ENCODE results near the gene GRK6. TPM values are rescaled to one million over a fixed set of nuclear protein-coding genes. Genes with fewer than 3 reads are reported as not detected.
A peak's percentile ranks its signal among the peaks of the same experiment; 100 is the strongest.

GRK6 gene
- total RNA-seq, 1 experiment from 2014 or later: 82.3 TPM

- CTCF ChIA-PET: interaction anchor here (0.9 to 2.3 kb wide), 3 partner anchors 24 to 57 kb away, joined by 3 to 18 read pairs (median 3); no protein-coding TSS in a partner anchor
- Histone ChIP-seq H3K27me3 (ENCODE audit: insufficient read depth, low read depth) (no peaks in the 10 kb centered on the region), H3K4me2 (peak overlapping the region; percentile 97), H3F3A (ENCODE audit: insufficient read depth, low read depth) (peaks cover 10% of the 10 kb centered on the region; the same call in 1 of the 2 replicates), H2AFZ (no peak overlapping the region), H3K9me2 (ENCODE audit: insufficient read depth) (no peaks in the 10 kb centered on the region), H3K27ac (no peak overlapping the region), H3K36me3 (ENCODE audit: low read depth) (no peaks in the 10 kb centered on the region), H3K79me2 (ENCODE audit: low read depth) (peaks cover 35% of the 10 kb centered on the region), H3K4me3 (peak overlapping the region; percentile 80), H3K9me3 (ENCODE audit: insufficient read depth, low read depth) (no peaks in the 10 kb centered on the region), H4K20me1 (ENCODE audit: insufficient read depth) (peaks cover 29% of the 10 kb centered on the region), H3K4me1 (replicated peaks; ENCODE audit: insufficient read depth) (peaks cover 23% of the 10 kb centered on the region)
- POLR2A ChIA-PET (ENCODE audit: unreplicated experiment): interaction anchor here (0.6 kb wide), 2 partner anchors 888 to 1013 kb away, joined by 3 read pairs; no protein-coding TSS in a partner anchor
- intact Hi-C loops (cut with micrococcal nuclease; ENCODE audit: unreplicated experiment): loop anchor here (2.0 kb wide), 1 partner anchor 27 kb away; no protein-coding TSS in a partner anchor
- no peak for DNase-seq
- BruUV-seq (replicated peaks): no TSS peak
- TF ChIP-seq, protein P1, sequence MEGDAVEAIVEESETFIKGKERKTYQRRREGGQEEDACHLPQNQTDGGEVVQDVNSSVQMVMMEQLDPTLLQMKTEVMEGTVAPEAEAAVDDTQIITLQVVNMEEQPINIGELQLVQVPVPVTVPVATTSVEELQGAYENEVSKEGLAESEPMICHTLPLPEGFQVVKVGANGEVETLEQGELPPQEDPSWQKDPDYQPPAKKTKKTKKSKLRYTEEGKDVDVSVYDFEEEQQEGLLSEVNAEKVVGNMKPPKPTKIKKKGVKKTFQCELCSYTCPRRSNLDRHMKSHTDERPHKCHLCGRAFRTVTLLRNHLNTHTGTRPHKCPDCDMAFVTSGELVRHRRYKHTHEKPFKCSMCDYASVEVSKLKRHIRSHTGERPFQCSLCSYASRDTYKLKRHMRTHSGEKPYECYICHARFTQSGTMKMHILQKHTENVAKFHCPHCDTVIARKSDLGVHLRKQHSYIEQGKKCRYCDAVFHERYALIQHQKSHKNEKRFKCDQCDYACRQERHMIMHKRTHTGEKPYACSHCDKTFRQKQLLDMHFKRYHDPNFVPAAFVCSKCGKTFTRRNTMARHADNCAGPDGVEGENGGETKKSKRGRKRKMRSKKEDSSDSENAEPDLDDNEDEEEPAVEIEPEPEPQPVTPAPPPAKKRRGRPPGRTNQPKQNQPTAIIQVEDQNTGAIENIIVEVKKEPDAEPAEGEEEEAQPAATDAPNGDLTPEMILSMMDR (conservative IDR thresholded peaks at IDR 0.05): no peak
- no peak for TF ChIP-seq EZH2 (IDR thresholded peaks at IDR 0.05; ENCODE audit: low read depth)
These were observed 1.6 kb downstream of the GRK6 start for GRCh38 chr5:177427919-177428573.

DNA sequence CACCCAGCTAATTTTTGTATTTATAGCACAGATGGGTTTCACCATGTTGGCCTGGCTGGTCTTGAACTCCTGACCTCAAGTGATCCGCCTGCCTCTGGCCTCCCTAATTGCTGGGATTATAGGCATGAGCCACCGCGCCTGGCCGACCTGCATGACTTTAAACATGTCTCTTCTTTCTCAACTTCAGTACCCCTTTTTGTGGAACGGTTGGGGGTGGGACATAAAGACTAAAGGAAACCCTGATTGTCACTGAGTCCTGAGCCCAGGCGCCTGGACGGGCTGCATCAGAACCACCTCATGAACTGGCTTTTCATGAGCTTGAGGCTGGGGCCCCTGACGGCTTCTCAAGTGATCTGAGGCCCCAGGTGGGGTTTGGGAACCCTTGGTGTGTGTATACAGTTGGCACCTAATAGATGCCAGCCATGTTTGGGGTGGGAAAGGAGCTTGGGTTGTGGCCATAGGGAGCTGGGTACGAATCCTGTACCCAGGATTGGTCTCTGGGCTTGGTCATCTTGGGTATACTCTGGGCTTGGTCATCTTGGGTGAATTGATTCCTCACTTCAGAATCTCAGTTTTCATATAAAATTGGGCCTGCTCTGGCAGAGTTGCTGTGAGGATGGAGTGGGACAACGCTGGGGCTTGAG lies 2.2 kb downstream of the GRK6 start:
- peaks cover 35% of the 10 kb centered on the region for H3K79me2 ChIP-seq (ENCODE audit: low read depth)
- TF ChIP-seq, protein P1 (conservative IDR thresholded peaks at IDR 0.05): no peak
- no peak for TF ChIP-seq EZH2 (IDR thresholded peaks at IDR 0.05; ENCODE audit: low read depth)
- peaks cover 10% of the 10 kb centered on the region; the same call in 1 of the 2 replicates for H3F3A ChIP-seq (ENCODE audit: insufficient read depth, low read depth)
- no peak overlapping the region for H3K4me3 ChIP-seq
- no peaks in the 10 kb centered on the region for H3K9me2 ChIP-seq (ENCODE audit: insufficient read depth)
- no peaks in the 10 kb centered on the region for H3K9me3 ChIP-seq (ENCODE audit: insufficient read depth, low read depth)
- CTCF ChIA-PET: no interaction called here
- BruUV-seq (replicated peaks): no TSS peak
- no peaks in the 10 kb centered on the region for H3K27me3 ChIP-seq (ENCODE audit: insufficient read depth, low read depth)
- POLR2A ChIA-PET (ENCODE audit: unreplicated experiment): interaction anchor here (0.6 kb wide), 1 partner anchor 1012 kb away, joined by 3 read pairs; no protein-coding TSS in a partner anchor
- no peaks in the 10 kb centered on the region for H3K36me3 ChIP-seq (ENCODE audit: low read depth)
- no peak overlapping the region for H2AFZ ChIP-seq
- peak overlapping the region; percentile 97; the same call in 1 of the 2 replicates for H3K4me2 ChIP-seq
- peaks cover 23% of the 10 kb centered on the region for H3K4me1 ChIP-seq (replicated peaks; ENCODE audit: insufficient read depth)
- no peak for DNase-seq
- H4K20me1 ChIP-seq (ENCODE audit: insufficient read depth): peaks cover 29% of the 10 kb centered on the region
- H3K27ac ChIP-seq: no peak overlapping the region
- intact Hi-C loops (cut with micrococcal nuclease; ENCODE audit: unreplicated experiment): no loop called here

GRCh38 chr5:177429248-177430040 lies 3.0 kb downstream of the GRK6 start:
- POLR2A ChIA-PET (ENCODE audit: unreplicated experiment): no interaction called here
- CTCF ChIA-PET: no interaction called here
- no peaks in the 10 kb centered on the region for H3K36me3 ChIP-seq (ENCODE audit: low read depth)
- H4K20me1 ChIP-seq (ENCODE audit: insufficient read depth): peaks cover 29% of the 10 kb centered on the region
- peaks cover 35% of the 10 kb centered on the region for H3K79me2 ChIP-seq (ENCODE audit: low read depth)
- intact Hi-C loops (cut with micrococcal nuclease; ENCODE audit: unreplicated experiment): no loop called here
- H3F3A ChIP-seq (ENCODE audit: insufficient read depth, low read depth): peaks cover 10% of the 10 kb centered on the region; the same call in 1 of the 2 replicates
- H3K4me1 ChIP-seq (replicated peaks; ENCODE audit: insufficient read depth): peaks cover 23% of the 10 kb centered on the region
- DNase-seq: no peak
- no peak overlapping the region for H2AFZ ChIP-seq
- no peak overlapping the region for H3K4me2 ChIP-seq
- TF ChIP-seq EZH2 (IDR thresholded peaks at IDR 0.05; ENCODE audit: low read depth): no peak
- TF ChIP-seq, protein P1 (conservative IDR thresholded peaks at IDR 0.05): no peak
- H3K27ac ChIP-seq: no peak overlapping the region
- no peaks in the 10 kb centered on the region for H3K9me2 ChIP-seq (ENCODE audit: insufficient read depth)
- H3K27me3 ChIP-seq (ENCODE audit: insufficient read depth, low read depth): no peaks in the 10 kb centered on the region
- no peaks in the 10 kb centered on the region for H3K9me3 ChIP-seq (ENCODE audit: insufficient read depth, low read depth)
- no TSS peak for BruUV-seq (replicated peaks)
- no peak overlapping the region for H3K4me3 ChIP-seq
